ENCODE data around the gene SLC6A11.

The SLC6A11 gene

DNA sequence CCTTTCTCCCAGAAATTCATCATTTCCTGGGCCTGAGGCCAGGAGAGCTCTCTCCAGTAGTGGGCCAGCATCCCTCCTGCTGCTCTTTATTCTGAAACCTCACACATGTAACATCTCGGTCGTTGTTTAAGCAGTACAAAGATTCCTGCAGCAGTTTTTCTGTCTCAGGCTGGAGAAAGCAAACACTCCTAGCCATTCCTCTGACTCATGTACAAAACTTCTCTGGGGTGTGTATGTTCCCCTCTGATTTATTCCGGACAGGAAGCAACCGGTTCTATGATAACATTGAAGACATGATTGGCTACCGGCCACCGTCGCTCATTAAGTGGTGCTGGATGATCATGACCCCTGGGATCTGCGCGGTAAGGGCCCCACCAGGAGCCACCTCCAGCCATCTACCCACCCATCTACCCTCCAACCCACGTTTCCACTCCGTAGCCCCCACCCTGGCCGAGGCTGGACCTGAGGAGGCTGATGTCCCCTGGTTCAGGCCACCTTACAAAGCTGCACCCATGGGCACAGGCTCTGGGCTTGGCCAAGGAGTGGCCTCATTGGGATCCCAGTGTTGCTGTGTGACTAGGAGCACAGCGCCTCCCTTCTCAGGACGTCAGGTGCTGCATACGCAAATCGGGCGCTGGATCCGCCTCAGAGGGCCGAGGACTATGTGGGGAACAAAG, 117.9 kb downstream of the SLC6A11 start:
- DNase-seq (ENCODE audit: low read depth): no peak
- TF ChIP-seq, protein P1, sequence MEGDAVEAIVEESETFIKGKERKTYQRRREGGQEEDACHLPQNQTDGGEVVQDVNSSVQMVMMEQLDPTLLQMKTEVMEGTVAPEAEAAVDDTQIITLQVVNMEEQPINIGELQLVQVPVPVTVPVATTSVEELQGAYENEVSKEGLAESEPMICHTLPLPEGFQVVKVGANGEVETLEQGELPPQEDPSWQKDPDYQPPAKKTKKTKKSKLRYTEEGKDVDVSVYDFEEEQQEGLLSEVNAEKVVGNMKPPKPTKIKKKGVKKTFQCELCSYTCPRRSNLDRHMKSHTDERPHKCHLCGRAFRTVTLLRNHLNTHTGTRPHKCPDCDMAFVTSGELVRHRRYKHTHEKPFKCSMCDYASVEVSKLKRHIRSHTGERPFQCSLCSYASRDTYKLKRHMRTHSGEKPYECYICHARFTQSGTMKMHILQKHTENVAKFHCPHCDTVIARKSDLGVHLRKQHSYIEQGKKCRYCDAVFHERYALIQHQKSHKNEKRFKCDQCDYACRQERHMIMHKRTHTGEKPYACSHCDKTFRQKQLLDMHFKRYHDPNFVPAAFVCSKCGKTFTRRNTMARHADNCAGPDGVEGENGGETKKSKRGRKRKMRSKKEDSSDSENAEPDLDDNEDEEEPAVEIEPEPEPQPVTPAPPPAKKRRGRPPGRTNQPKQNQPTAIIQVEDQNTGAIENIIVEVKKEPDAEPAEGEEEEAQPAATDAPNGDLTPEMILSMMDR (conservative IDR thresholded peaks at IDR 0.05; ENCODE audit: low read depth, low read length): no peak

DNA sequence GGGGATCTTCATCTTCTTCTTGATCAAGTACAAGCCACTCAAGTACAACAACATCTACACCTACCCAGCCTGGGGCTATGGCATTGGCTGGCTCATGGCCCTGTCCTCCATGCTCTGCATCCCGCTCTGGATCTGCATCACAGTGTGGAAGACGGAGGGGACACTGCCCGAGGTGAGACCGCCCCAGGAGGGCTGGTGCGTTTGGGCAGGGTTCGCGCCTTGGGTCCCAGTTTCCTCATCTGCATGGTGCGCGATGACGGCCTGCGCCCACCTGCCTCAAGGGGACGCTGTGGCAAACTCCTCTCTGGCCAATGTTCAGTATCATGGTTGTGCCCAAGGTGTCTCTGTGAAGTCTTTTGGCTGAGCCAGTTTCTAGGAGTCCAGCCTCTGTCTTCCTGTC, 119.0 kb downstream of the SLC6A11 start:
- H3K4me3 ChIP-seq (ENCODE audit: low read length): no peak overlapping the region
- TF ChIP-seq, protein P1 (conservative IDR thresholded peaks at IDR 0.05; ENCODE audit: low read depth, low read length): no peak
- DNase-seq (ENCODE audit: low read depth): no peak

More for the DNA sequence above, 117.9 kb downstream of the SLC6A11 start:
- no peak overlapping the region for H3K4me3 ChIP-seq (ENCODE audit: low read length)

DNA sequence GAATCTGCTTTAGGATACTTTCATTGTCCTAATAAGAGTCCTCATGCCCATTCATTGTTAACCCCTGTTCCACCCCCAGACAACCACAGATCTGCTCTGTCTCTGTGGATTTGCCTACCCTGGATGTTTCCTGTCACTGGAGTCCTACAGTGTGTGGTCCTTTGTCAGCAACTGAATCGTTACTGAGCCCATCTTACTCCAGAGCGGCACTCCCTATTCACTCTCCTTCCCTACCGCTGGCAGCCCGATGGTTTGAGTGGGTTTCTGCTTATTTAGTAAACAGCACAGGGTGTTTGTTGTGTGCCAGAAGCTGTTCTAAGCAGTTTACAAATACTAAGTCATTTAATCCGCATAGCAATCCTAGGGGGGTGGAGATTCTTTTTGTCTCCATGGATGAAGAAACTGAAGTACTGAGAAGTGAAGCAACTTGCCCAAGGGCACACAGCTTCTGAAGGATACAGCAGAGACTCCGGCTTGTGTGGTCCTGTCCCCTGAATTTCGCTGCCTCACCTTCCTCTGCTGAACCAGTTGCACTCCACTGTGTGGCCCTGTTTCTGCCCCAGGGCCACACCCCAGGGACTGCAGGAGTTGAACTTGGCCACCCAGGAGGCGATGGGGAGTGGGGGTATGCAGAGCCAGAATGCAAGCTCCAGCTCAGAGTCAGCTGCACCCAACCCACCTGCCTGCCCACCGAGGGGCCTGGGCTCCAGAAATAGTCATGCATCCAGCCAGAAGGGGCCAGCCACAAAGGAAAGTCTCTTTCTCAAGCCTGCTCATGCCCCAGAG, 120.0 kb downstream of the SLC6A11 start:
- H3K4me3 ChIP-seq (ENCODE audit: low read length): no peak overlapping the region
- TF ChIP-seq, protein P1 (conservative IDR thresholded peaks at IDR 0.05; ENCODE audit: low read depth, low read length): no peak
- no peak for DNase-seq (ENCODE audit: low read depth)

DNA sequence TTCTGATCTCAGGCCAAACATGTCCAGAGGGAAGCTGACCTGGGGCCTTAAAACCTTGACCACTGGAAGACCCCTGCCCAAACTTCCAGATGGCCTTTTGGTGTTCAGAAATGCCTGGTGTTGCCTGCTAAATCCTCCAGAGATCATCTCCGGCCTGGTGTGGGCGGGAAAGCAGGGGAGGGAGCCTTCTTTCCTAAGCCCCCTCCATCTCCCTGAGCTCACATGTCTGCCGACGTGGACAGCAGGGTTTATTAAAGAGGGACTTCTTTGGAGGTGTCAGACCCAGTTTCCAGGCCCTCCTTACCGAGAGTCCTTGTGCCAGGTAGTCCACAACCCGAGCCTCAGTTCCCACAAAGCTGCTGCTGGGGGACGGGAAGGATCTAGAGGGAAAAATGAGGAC, 120.7 kb downstream of the SLC6A11 start:
- H3K4me3 ChIP-seq (ENCODE audit: low read length): no peak overlapping the region
- no peak for DNase-seq (ENCODE audit: low read depth)
- TF ChIP-seq, protein P1 (conservative IDR thresholded peaks at IDR 0.05; ENCODE audit: low read depth, low read length): no peak

DNA sequence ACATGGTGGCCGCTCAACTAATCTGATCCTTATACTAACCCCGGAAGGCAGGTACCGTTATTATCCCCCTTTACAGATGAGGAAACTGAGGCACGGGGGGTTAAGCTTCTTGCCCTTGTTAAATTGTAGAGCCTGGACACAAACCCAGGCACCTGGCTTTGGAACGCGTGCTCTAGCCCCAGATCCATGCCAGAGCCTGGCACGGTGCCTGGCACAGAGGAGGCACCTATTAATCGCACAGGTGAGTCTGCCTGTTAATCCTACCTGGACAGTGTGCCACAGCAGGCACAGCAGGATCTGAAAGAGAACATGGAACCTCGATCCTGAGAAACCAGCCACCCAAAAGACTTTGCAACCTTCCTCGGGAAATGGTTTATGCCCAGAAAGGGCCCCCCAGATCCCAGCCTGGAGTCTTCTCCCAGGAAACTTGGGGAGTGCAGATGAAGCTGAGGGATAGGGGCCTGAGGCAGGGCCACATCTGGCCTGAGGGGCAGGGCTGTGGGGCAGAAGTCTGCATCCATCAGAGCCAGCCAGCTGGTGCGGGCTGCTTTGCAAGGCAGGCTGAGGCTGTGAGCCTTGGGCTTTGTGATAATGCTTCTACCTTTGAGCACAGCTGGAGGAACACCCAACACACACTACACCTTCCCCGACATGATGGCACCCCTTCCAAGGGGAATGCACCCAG, 121.3 kb downstream of the SLC6A11 start:
- DNase-seq (ENCODE audit: low read depth): no peak
- no peak overlapping the region for H3K4me3 ChIP-seq (ENCODE audit: low read length)
- TF ChIP-seq, protein P1 (conservative IDR thresholded peaks at IDR 0.05; ENCODE audit: low read depth, low read length): no peak

DNA sequence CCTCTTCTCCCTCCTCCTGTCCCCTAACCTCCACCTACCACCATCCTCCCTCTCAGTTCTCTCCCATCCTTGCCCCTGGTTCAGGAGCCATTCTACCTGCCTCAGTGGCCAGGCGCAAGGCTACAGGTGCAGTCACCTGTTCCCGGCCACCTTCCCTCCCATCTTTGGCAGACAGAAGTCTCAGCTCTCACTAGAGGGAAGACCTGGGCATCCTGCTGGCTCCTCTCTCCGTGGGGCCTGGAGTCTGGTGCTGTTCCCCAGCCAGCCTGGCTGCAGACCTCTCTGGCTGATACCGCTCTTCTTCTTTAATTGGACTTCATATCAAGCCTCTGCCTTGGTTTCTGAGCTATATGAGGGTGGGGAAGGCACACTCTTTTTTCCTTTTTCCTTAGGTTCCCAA, 123.5 kb downstream of the SLC6A11 start:
- TF ChIP-seq, protein P1 (conservative IDR thresholded peaks at IDR 0.05; ENCODE audit: low read depth, low read length): no peak
- no peak for DNase-seq (ENCODE audit: low read depth)
- no peak overlapping the region for H3K4me3 ChIP-seq (ENCODE audit: low read length)

Data from retinal pigment epithelial cell (primary cell).